Suprapubic skin (tissue), 4 donors: ENCODE measurements around the gene TRIP12. TPM values are rescaled to one million over a fixed set of nuclear protein-coding genes. Genes with fewer than 3 reads are reported as not detected.

Source experiments
- DNase-seq, 2 donors: peaks; one replicate each; pipeline ENCODE4 v3.0.0-alpha.2; 2019; ENCODE audit warnings: low spot score in 2 of 2
- H3K27ac ChIP-seq: fragments of 200-600 bp; sonication (generic); one replicate; pipeline ENCODE4 v1.5.1; 2019
- H3K27me3 ChIP-seq: fragments of 200-600 bp; sonication (generic); one replicate; pipeline ENCODE4 v1.5.1; 2019
- H3K36me3 ChIP-seq: fragments of 200-600 bp; sonication (generic); one replicate; pipeline ENCODE4 v1.5.1; 2019
- H3K4me1 ChIP-seq: fragments of 200-600 bp; sonication (generic); one replicate; pipeline ENCODE4 v1.5.1; 2019
- H3K4me3 ChIP-seq: fragments of 200-600 bp; sonication (generic); one replicate; pipeline ENCODE4 v1.5.1; 2019; ENCODE audit warnings: mild to moderate bottlenecking
- H3K9me3 ChIP-seq: fragments of 200-600 bp; sonication (generic); one replicate; pipeline ENCODE4 v1.5.1; 2019
- CTCF ChIP-seq, 2 donors: fragments of 200-600 bp in 1 of 2; fragments of 450-650 bp in 1 of 2; sonication (generic) in 1 of 2; IDR thresholded peaks; one replicate each; pipeline ENCODE4 v1.5.1; 2016 to 2019; ENCODE audit warnings: antibody characterized with exemption in 2 of 2, mild to moderate bottlenecking in 1 of 2, moderate library complexity in 1 of 2
- EP300 ChIP-seq: sonication (generic); formaldehyde crosslinking; IDR thresholded peaks from one replicate; pipeline ENCODE4 v1.6.1; 2017; ENCODE audit warnings: antibody characterized with exemption
- POLR2A ChIP-seq, 2 donors: fragments of 450-650 bp; IDR thresholded peaks; one replicate each; pipeline ENCODE4 v1.6.1; 2017; ENCODE audit warnings: antibody characterized with exemption in 2 of 2, mild to moderate bottlenecking in 2 of 2, moderate library complexity in 2 of 2
- POLR2AphosphoS5 ChIP-seq, 3 donors: sonication (generic); formaldehyde crosslinking; IDR thresholded peaks; one replicate each; pipeline ENCODE4 v1.6.1; 2017; ENCODE audit warnings: antibody characterized with exemption in 3 of 3
- whole genome bisulfite sequencing: methylation state at CpG from one replicate; pipeline ENCODE4 v1.1.5; 2018; 5-methylcytosine and 5-hydroxymethylcytosine counted together
- total RNA-seq, 4 donors: library from RNA; depleted of rRNA; stranded (reverse); fragments of >200 nt; gene quantifications; one replicate each; pipeline ENCODE4 v1.1.0, GENCODE V29; 2016

Gene TRIP12
- total RNA-seq, 4 donors from 2014 or later: 124 to 227 (median 143) TPM

GRCh38 chr2:229714080-229714735 is 207.6 kb downstream of the TRIP12 start, which contains the start of gene DNER:
DNER (minus strand) TSS chr2:229714555; CDS start chr2:229714423, 132 bp downstream.
- peaks cover 78% of the 10 kb centered on the region for H3K27me3 ChIP-seq
- no peak for TF ChIP-seq POLR2AphosphoS5 (IDR thresholded peaks at IDR 0.05)
- no peak for TF ChIP-seq POLR2A (IDR thresholded peaks at IDR 0.05)
- TF ChIP-seq CTCF (IDR thresholded peaks at IDR 0.05): no peak
- TF ChIP-seq EP300: no peak
- no CpG with 5 or more reads among the region's 84 CpGs for WGBS

More at GRCh38 chr2:229714080-229714735, 207.6 kb downstream of the TRIP12 start, which contains the start of gene DNER:
- Histone ChIP-seq H3K4me1 (peaks cover 29% of the 10 kb centered on the region), H3K9me3 (no peaks in the 10 kb centered on the region), H3K27ac (peak within 1 kb of the TSS; percentile 10), H3K36me3 (no peaks in the 10 kb centered on the region), H3K4me3 (peak within 1 kb of the TSS; percentile 42)
- DNase-seq: no peak

Other genes with a start within 250 kb of the TRIP12 start
- 10 to 100 TPM in 3 of 4 donors, 1 to 10 TPM in 1; 8.9 to 29.4 (median 19.5) TPM for gene DNER, start 207.5 kb downstream of the TRIP12 start, total RNA-seq
- gene FBXO36, start 494 bp upstream of the TRIP12 start, total RNA-seq: 1 to 10 TPM; 4.5 to 8.4 (median 5.9) TPM
- gene SLC16A14, start 146.9 kb upstream of the TRIP12 start, total RNA-seq: 10 to 100 TPM in 3 of 4 donors, 1 to 10 TPM in 1; 9.2 to 18.2 (median 11.6) TPM